ENCODE results near the gene NDUFS7.

DNA sequence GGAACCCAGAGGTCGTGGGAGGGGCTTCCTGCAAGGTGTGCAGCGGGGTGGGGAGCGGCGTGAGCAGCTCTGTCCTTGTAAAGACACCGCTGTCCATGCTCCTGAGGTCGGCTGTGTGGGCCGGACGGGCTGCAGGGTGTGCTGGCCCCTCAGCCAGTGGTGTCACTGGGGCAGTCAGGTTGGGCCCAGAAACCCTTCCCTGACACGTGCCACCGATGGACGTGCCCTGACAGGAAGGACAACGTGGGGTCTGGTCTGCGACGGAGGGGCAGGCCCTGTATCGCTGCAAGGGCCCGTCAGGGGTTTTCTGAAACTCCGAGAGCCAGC lies 50.3 kb downstream of the NDUFS7 start:
- TF ChIP-seq POLR2AphosphoS5 (IDR thresholded peaks at IDR 0.05) = no peak
- TF ChIP-seq, protein P1, sequence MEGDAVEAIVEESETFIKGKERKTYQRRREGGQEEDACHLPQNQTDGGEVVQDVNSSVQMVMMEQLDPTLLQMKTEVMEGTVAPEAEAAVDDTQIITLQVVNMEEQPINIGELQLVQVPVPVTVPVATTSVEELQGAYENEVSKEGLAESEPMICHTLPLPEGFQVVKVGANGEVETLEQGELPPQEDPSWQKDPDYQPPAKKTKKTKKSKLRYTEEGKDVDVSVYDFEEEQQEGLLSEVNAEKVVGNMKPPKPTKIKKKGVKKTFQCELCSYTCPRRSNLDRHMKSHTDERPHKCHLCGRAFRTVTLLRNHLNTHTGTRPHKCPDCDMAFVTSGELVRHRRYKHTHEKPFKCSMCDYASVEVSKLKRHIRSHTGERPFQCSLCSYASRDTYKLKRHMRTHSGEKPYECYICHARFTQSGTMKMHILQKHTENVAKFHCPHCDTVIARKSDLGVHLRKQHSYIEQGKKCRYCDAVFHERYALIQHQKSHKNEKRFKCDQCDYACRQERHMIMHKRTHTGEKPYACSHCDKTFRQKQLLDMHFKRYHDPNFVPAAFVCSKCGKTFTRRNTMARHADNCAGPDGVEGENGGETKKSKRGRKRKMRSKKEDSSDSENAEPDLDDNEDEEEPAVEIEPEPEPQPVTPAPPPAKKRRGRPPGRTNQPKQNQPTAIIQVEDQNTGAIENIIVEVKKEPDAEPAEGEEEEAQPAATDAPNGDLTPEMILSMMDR (IDR thresholded peaks at IDR 0.05) = no peak
- TF ChIP-seq EP300 (IDR thresholded peaks at IDR 0.05) = no peak
- TF ChIP-seq POLR2A (IDR thresholded peaks at IDR 0.05) = no peak

Measured in sigmoid colon (tissue), 4 donors.